ENCODE results near the gene ARMH4. TPM values are rescaled to one million over a fixed set of nuclear protein-coding genes. Genes with fewer than 3 reads are reported as not detected.

The ARMH4 gene
- total RNA-seq, 1 experiment from 2014 or later: 42.6 TPM

GRCh38 chr14:58191763-58192601, 40.0 kb upstream of the ARMH4 start:
- no peak overlapping the region for H3K27ac ChIP-seq (ENCODE audit: insufficient read length, low read depth, low read length)
- H3T11ph ChIP-seq (ENCODE audit: low read length): no peak overlapping the region
- H4K8ac ChIP-seq (replicated peaks; ENCODE audit: insufficient read length, low read depth, low read length): no peak overlapping the region
- H3K23me2 ChIP-seq (ENCODE audit: insufficient read length, low read depth, low read length, poor library complexity, severe bottlenecking): no peaks in the 10 kb centered on the region
- no peak overlapping the region for H2BK20ac ChIP-seq (ENCODE audit: low read depth, low read length, poor library complexity, severe bottlenecking)
- H3K18ac ChIP-seq (ENCODE audit: insufficient read length, low read depth, low read length): no peak overlapping the region
- no peak overlapping the region for H2BK12ac ChIP-seq (ENCODE audit: insufficient read length, low read depth, low read length)
- no peak overlapping the region for H3K4ac ChIP-seq (ENCODE audit: low read depth, low read length)
- H2BK120ac ChIP-seq (ENCODE audit: low read depth, low read length, poor library complexity, severe bottlenecking): no peak overlapping the region
- H3K36me3 Mint-ChIP-seq (ENCODE audit: insufficient read depth in 1 of 3, low read depth in 3 of 3): no peaks in the 10 kb centered on the region
- no peak overlapping the region for H3K9ac ChIP-seq (ENCODE audit: extremely low read depth, insufficient read length, low read length)
- H3K4me1 Mint-ChIP-seq: no peaks in the 10 kb centered on the region
- H2BK15ac ChIP-seq (ENCODE audit: low read depth, low read length): no peak overlapping the region
- H4K91ac ChIP-seq (ENCODE audit: insufficient read length, low read depth, low read length): no peak overlapping the region
- H3K79me1 ChIP-seq (ENCODE audit: insufficient read depth, low read depth, low read length, poor library complexity, severe bottlenecking): no peaks in the 10 kb centered on the region
- no CpG with 5 or more reads among the region's 3 CpGs for WGBS (ENCODE audit: extremely low coverage, insufficient read length, low lambda C conversion rate)
- no peaks in the 10 kb centered on the region for H3K9me3 Mint-ChIP-seq
- no peak overlapping the region for H3K56ac ChIP-seq (ENCODE audit: insufficient read length, low read depth, low read length)
- no peak overlapping the region for H2AFZ ChIP-seq (ENCODE audit: low read length)
- no peaks in the 10 kb centered on the region for H3K27me3 ChIP-seq (ENCODE audit: insufficient read depth, low read length)
- no peak overlapping the region for H3K14ac ChIP-seq (ENCODE audit: insufficient read depth, low read length)
- H4K20me1 ChIP-seq (ENCODE audit: control insufficient read depth, insufficient read depth, insufficient read length): no peaks in the 10 kb centered on the region
- no peaks in the 10 kb centered on the region for H3K9me3 ChIP-seq (ENCODE audit: control insufficient read depth, low read depth, low read length)
- no peak overlapping the region for H3K23ac ChIP-seq (ENCODE audit: insufficient read length, low read depth, low read length)
- H2BK5ac ChIP-seq (ENCODE audit: insufficient read length, low read length): no peak overlapping the region
- no peak overlapping the region for H3K27ac Mint-ChIP-seq
- no peak overlapping the region for H4K5ac ChIP-seq (ENCODE audit: insufficient read length, low read depth, low read length)
- TF ChIP-seq CTCF (conservative IDR thresholded peaks at IDR 0.05): no peak
- DNase-seq: no peak
- H3K79me2 ChIP-seq (ENCODE audit: insufficient read depth, low read length): no peaks in the 10 kb centered on the region
- no peak overlapping the region for H3K4me3 Mint-ChIP-seq
- H3K4me1 ChIP-seq (ENCODE audit: insufficient read depth, low read length): no peaks in the 10 kb centered on the region
- H3K27me3 Mint-ChIP-seq (ENCODE audit: low read depth): no peaks in the 10 kb centered on the region; the same call in 1 of the 2 replicates
- no peak overlapping the region for H3K4me2 ChIP-seq (ENCODE audit: insufficient read depth, insufficient read length, low read length)
- no peak overlapping the region for H2AK5ac ChIP-seq (ENCODE audit: insufficient read length, low read length)

Data from H9 (cell line).